GM12878 (cell line): ENCODE measurements around the gene FIBCD1. TPM values are rescaled to one million over a fixed set of nuclear protein-coding genes. Genes with fewer than 3 reads are reported as not detected.

Experiments used
- ATAC-seq: fragments of 200-7000 bp; cut with Tn5 transposase; 3 replicates; pipeline ENCODE4 v1.9.1; 2020; ENCODE audit warnings: mild to moderate bottlenecking, moderate library complexity
- BruUV-seq: library from RNA; stranded (reverse); fragments of 400-500 nt; replicated peaks from 2 replicates; lab custom pipeline; 2021; lab: Mats Ljungman, UMichigan
- CTCF ChIA-PET: fragments of 300-600 bp; sonication (Branson Sonifier 250); formaldehyde crosslinking; extraction: SDS; loops from one replicate; lab custom pipeline; 2021; ENCODE audit warnings: inconsistent platforms; lab: Yijun Ruan, JAX
- POLR2A ChIA-PET: fragments of 350-600 bp; formaldehyde crosslinking; extraction: SDS; loops from one replicate; lab custom pipeline; 2021; ENCODE audit warnings: inconsistent platforms; lab: Charles Lee
- RAD21 ChIA-PET: fragments of 300-600 bp; sonication (Branson Sonifier 250); formaldehyde crosslinking; loops from one replicate; lab custom pipeline; 2023; ENCODE audit warnings: antibody characterized with exemption; ENCODE audit not compliant: unreplicated experiment; lab: Charles Lee
- SMC1A ChIA-PET: fragments of 300-600 bp; sonication (Branson Sonifier 250); formaldehyde crosslinking; loops from one replicate; lab custom pipeline; 2023; ENCODE audit not compliant: unreplicated experiment, uncharacterized antibody; lab: Charles Lee
- DNase-seq: peaks from one replicate; pipeline ENCODE4 v3.0.0-alpha.2; 2011; ENCODE audit warnings: low read depth, low spot score
- FAIRE-seq: peaks from 3 replicates; lab custom pipeline; 2011; peaks lifted over from hg19 to GRCh38; lab: Jason Lieb, UNC
- H2AFZ ChIP-seq: 2 replicates; pipeline ENCODE4 v1.6.0; 2011; ENCODE audit warnings: low read depth, low read length, control low read depth; ENCODE audit not compliant: control insufficient read depth
- H3K27ac ChIP-seq: 2 replicates; pipeline ENCODE4 v1.5.1; 2011; ENCODE audit warnings: control low read depth; ENCODE audit not compliant: control insufficient read depth, insufficient read depth
- H3K27me3 ChIP-seq, 2 experiments: replicated peaks in 1 of 2; 2 replicates each; pipeline versions ENCODE4 v1.6.0 to v1.6.1; 2011; ENCODE audit warnings: low read length in 1 of 2; ENCODE audit not compliant: control insufficient read depth in 2 of 2, insufficient read depth in 2 of 2
- H3K36me3 ChIP-seq, 2 experiments: 2 replicates each; pipeline ENCODE4 v1.5.1; 2011; ENCODE audit warnings: low read length in 1 of 2; ENCODE audit not compliant: control insufficient read depth in 2 of 2, insufficient read depth in 2 of 2
- H3K4me1 ChIP-seq: 2 replicates; pipeline ENCODE4 v1.6.1; 2011; ENCODE audit warnings: mild to moderate bottlenecking, low read length, moderate library complexity, mixed read lengths; ENCODE audit not compliant: control insufficient read depth, insufficient read depth
- H3K4me2 ChIP-seq: 2 replicates; pipeline ENCODE4 v1.6.0; 2011; ENCODE audit warnings: control low read depth; ENCODE audit not compliant: control insufficient read depth, insufficient read depth
- H3K4me3 ChIP-seq: fragments of 200-600 bp; sonication (generic); 2 replicates; pipeline ENCODE4 v1.5.1; 2016
- H3K79me2 ChIP-seq: 2 replicates; pipeline ENCODE4 v1.6.0; 2011; ENCODE audit warnings: low read length; ENCODE audit not compliant: control insufficient read depth, insufficient read depth
- H3K9ac ChIP-seq: 2 replicates; pipeline ENCODE4 v1.8.0; 2011; ENCODE audit warnings: low read length, control low read depth, mixed read lengths; ENCODE audit not compliant: control insufficient read depth, insufficient read depth
- H3K9me3 ChIP-seq: replicated peaks from 3 replicates; pipeline ENCODE4 v1.5.1; 2011; ENCODE audit warnings: mild to moderate bottlenecking, low read length; ENCODE audit not compliant: control insufficient read depth, insufficient read depth
- H4K20me1 ChIP-seq: 2 replicates; pipeline ENCODE4 v1.6.0; 2011; ENCODE audit not compliant: control insufficient read depth, insufficient read depth
- BHLHE40 ChIP-seq, 2 experiments: fragments of 450-650 bp in 1 of 2; IDR thresholded peaks; 2 replicates each; pipeline ENCODE4 v1.6.1; 2011 to 2017; ENCODE audit warnings: low read depth in 2 of 2, borderline replicate concordance in 1 of 2, improper control_type of control experiment in 1 of 2, low read length in 1 of 2, mild to moderate bottlenecking in 1 of 2
- CHD1 ChIP-seq: IDR thresholded peaks from 2 replicates; pipeline ENCODE4 v1.6.1; 2012; ENCODE audit warnings: low read depth, low read length, improper control_type of control experiment
- ETV6 ChIP-seq, 2 experiments: fragments of 450-650 bp in 1 of 2; IDR thresholded peaks in 1 of 2; conservative IDR thresholded peaks in 1 of 2; 2 replicates each; pipeline ENCODE4 v1.6.1; 2014; ENCODE audit warnings: antibody characterized with exemption in 1 of 2, borderline replicate concordance in 1 of 2, low read depth in 1 of 2, mild to moderate bottlenecking in 1 of 2, moderate library complexity in 1 of 2
- FOXK2 ChIP-seq: fragments of 450-650 bp; IDR thresholded peaks from 2 replicates; pipeline ENCODE4 v1.6.1; 2017; ENCODE audit warnings: mild to moderate bottlenecking, moderate library complexity
- HDAC2 ChIP-seq: fragments of 200-600 bp; sonication (generic); IDR thresholded peaks from 2 replicates; pipeline ENCODE4 v1.6.1; 2017
- MTA2 ChIP-seq: fragments of 450-650 bp; IDR thresholded peaks from 2 replicates; pipeline ENCODE4 v1.6.1; 2016; ENCODE audit warnings: low read depth, mild to moderate bottlenecking, moderate library complexity
- PML ChIP-seq: IDR thresholded peaks from 2 replicates; pipeline ENCODE4 v1.6.1; 2012; ENCODE audit warnings: low read length, inconsistent platforms
- RB1 ChIP-seq: fragments of 450-650 bp; formaldehyde crosslinking; IDR thresholded peaks from 2 replicates; pipeline ENCODE4 v1.6.1; 2017; ENCODE audit warnings: mild to moderate bottlenecking, borderline replicate concordance
- ZNF217 ChIP-seq: fragments of 450-650 bp; IDR thresholded peaks from 2 replicates; pipeline ENCODE4 v1.6.1; 2017; ENCODE audit warnings: antibody characterized with exemption, mild to moderate bottlenecking
- WGBS: methylation state at CpG from one replicate; pipeline ENCODE4 v1.1.6; 2016; ENCODE audit warnings: low lambda C conversion rate; ENCODE audit not compliant: insufficient replicate concordance, insufficient coverage; ENCODE audit errors: missing lambda C conversion rate; 5-methylcytosine and 5-hydroxymethylcytosine counted together
- in situ Hi-C: fragments of 300-500 bp; cut with MboI; formaldehyde crosslinking; loops from 9 replicates; pipeline ENCODE4 v1.14.3; 2018; ENCODE audit warnings: mixed read lengths
- intact Hi-C: fragments of 100-400 bp; cut with micrococcal nuclease; formaldehyde crosslinking; loops from one replicate; pipeline ENCODE4 v1.14.2; 2022; ENCODE audit not compliant: unreplicated experiment
- polyA plus RNA-seq, 11 experiments: library from polyadenylated mRNA; depleted of rRNA in 4 of 11; unstranded in 6 of 11; stranded (reverse) in 5 of 11; fragments of >200 nt; fragmentation: Nextera tagmentation in 4 of 11; fragmentation: Illumina TruSeq in 1 of 11; extraction: Ambion mirVana in 4 of 11; extraction: Trizol in 1 of 11; gene quantifications; 1 replicate in 1 of 11; 2 replicates in 10 of 11; pipeline versions ENCODE4 v1.2.1 to v1.2.3, GENCODE V29; 2011 to 2016; ENCODE audit warnings: inconsistent platforms in 2 of 11, missing spikeins in 2 of 11, low read depth in 1 of 11
- total RNA-seq, 4 experiments: library from RNA; depleted of rRNA in 3 of 4; stranded (reverse); fragments of >200 nt in 3 of 4; fragmentation: Illumina TruSeq in 1 of 4; extraction: Trizol in 1 of 4; gene quantifications; 2 replicates each; pipeline versions ENCODE4 v1.2.1 to v1.2.3, GENCODE V29; 2013 to 2021
- TF ChIP-seq, protein P1 (sequence below): fragments of 450-650 bp; IDR thresholded peaks from 2 replicates; pipeline ENCODE4 v1.6.1; 2016; ENCODE audit warnings: mild to moderate bottlenecking
- TF ChIP-seq, protein P2 (sequence below): IDR thresholded peaks from 2 replicates; pipeline ENCODE4 v1.6.1; 2011; ENCODE audit warnings: mild to moderate bottlenecking, low read depth, low read length, moderate library complexity; ENCODE audit not compliant: insufficient replicate concordance

FIBCD1 gene
- total and polyA plus RNA-seq, 10 of the 15 experiments (the other 5 are each of a cell fraction or from before 2014, with no cell fraction given): 0.04 to 0.95 (median 0.25) TPM; not detected in 6

DNA sequence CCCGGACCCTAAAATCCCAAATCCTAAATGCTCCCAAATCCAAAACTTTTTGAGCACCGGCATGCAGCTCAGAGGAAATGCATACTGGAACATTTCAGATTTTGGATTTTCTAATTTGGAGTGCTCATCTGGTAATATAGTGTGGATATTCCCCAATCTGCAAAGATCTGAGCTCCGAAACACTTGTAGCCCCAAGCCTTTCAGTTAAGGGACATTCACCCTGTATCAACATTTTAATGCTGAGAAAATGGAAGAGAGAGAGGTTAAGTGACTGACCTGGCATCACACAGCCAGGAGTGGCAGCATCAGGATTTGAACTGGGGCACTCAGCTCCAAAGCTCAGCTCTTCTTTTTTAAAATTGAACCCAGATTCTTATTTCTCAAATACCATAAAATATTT is 73.1 kb downstream of the FIBCD1 start:
- CTCF ChIA-PET: interaction anchor here (0.7 to 11.0 kb wide), 30 partner anchors 8 to 180 kb away, joined by 3 to 267 read pairs (median 4); partner anchors contain the start of gene EXOSC2
- SMC1A ChIA-PET: interaction anchor here (0.6 to 2.7 kb wide), 17 partner anchors 15 to 1240 kb away, joined by 3 to 25 read pairs (median 5); partner anchors contain the start of gene EXOSC2
- in situ Hi-C loops (loop anchor here (5.0 to 10.0 kb wide), 3 partner anchors 76 to 411 kb away; no protein-coding TSS in a partner anchor), intact Hi-C loops (loop anchor here (1.0 kb wide), 3 partner anchors 75 to 180 kb away; no protein-coding TSS in a partner anchor)
- DNase-seq (no peak), ATAC-seq (no peak), FAIRE-seq (no peak)
- no peak overlapping the region for H2AFZ ChIP-seq
- POLR2A ChIA-PET: interaction anchor here (0.6 to 0.7 kb wide), 2 partner anchors 134 to 663 kb away, joined by 5 to 9 read pairs; no protein-coding TSS in a partner anchor
- no peak overlapping the region for H3K27ac ChIP-seq
- peaks cover 5% of the 10 kb centered on the region; the same call in 1 of the 2 replicates for H4K20me1 ChIP-seq
- peaks cover 8 to 23% of the 10 kb centered on the region in 2 experiments; a peak in 3 of 4 replicates for H3K36me3 ChIP-seq
- no peaks in the 10 kb centered on the region for H3K27me3 ChIP-seq
- H3K79me2 ChIP-seq: no peaks in the 10 kb centered on the region
- H3K9ac ChIP-seq: no peak overlapping the region
- H3K4me1 ChIP-seq: peaks cover 14% of the 10 kb centered on the region
- no peak overlapping the region for H3K4me2 ChIP-seq
- BruUV-seq: no TSS peak
- H3K4me3 ChIP-seq: no peak overlapping the region
- WGBS: 97% methylated on average over 3 of the region's 3 CpGs
- no peak for TF ChIP-seq CHD1
- no peak for TF ChIP-seq RB1
- TF ChIP-seq, protein P1, sequence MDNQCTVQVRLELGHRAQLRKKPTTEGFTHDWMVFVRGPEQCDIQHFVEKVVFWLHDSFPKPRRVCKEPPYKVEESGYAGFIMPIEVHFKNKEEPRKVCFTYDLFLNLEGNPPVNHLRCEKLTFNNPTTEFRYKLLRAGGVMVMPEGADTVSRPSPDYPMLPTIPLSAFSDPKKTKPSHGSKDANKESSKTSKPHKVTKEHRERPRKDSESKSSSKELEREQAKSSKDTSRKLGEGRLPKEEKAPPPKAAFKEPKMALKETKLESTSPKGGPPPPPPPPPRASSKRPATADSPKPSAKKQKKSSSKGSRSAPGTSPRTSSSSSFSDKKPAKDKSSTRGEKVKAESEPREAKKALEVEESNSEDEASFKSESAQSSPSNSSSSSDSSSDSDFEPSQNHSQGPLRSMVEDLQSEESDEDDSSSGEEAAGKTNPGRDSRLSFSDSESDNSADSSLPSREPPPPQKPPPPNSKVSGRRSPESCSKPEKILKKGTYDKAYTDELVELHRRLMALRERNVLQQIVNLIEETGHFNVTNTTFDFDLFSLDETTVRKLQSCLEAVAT: no peak
- TF ChIP-seq, protein P2, sequence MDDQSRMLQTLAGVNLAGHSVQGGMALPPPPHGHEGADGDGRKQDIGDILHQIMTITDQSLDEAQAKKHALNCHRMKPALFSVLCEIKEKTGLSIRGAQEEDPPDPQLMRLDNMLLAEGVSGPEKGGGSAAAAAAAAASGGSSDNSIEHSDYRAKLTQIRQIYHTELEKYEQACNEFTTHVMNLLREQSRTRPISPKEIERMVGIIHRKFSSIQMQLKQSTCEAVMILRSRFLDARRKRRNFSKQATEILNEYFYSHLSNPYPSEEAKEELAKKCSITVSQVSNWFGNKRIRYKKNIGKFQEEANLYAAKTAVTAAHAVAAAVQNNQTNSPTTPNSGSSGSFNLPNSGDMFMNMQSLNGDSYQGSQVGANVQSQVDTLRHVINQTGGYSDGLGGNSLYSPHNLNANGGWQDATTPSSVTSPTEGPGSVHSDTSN: no peak
- no peak for TF ChIP-seq HDAC2
- no peak for TF ChIP-seq FOXK2
- TF ChIP-seq ZNF217: no peak
- TF ChIP-seq PML: no peak
- TF ChIP-seq ETV6 (conservative IDR thresholded peaks at IDR 0.05 in 1 of 2, IDR thresholded peaks at IDR 0.05 in 1 of 2; ENCODE audit: borderline replicate concordance in 1 of 2, low read depth in 1 of 2): no peak
- no peak for TF ChIP-seq BHLHE40 (IDR thresholded peaks at IDR 0.05; ENCODE audit: borderline replicate concordance in 1 of 2, low read depth in 2 of 2, low read length in 1 of 2)
- TF ChIP-seq MTA2: no peak
- RAD21 ChIA-PET: interaction anchor here (0.7 to 4.6 kb wide), 9 partner anchors 20 to 458 kb away, joined by 3 to 28 read pairs (median 6); no protein-coding TSS in a partner anchor
- H3K9me3 ChIP-seq: no peaks in the 10 kb centered on the region
